ENCODE data around the gene SLC43A1.

GRCh38 chr11:57468276-57468675 lies 47.2 kb downstream of the SLC43A1 start:
- TF ChIP-seq, protein P1, sequence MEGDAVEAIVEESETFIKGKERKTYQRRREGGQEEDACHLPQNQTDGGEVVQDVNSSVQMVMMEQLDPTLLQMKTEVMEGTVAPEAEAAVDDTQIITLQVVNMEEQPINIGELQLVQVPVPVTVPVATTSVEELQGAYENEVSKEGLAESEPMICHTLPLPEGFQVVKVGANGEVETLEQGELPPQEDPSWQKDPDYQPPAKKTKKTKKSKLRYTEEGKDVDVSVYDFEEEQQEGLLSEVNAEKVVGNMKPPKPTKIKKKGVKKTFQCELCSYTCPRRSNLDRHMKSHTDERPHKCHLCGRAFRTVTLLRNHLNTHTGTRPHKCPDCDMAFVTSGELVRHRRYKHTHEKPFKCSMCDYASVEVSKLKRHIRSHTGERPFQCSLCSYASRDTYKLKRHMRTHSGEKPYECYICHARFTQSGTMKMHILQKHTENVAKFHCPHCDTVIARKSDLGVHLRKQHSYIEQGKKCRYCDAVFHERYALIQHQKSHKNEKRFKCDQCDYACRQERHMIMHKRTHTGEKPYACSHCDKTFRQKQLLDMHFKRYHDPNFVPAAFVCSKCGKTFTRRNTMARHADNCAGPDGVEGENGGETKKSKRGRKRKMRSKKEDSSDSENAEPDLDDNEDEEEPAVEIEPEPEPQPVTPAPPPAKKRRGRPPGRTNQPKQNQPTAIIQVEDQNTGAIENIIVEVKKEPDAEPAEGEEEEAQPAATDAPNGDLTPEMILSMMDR (conservative IDR thresholded peaks at IDR 0.05; ENCODE audit: low read depth in 2 of 2), result no peak
- no peak for TF ChIP-seq POLR2AphosphoS5 (IDR thresholded peaks at IDR 0.05; ENCODE audit: low read depth)
- TF ChIP-seq NANOG (IDR thresholded peaks at IDR 0.05; ENCODE audit: borderline replicate concordance), result no peak
